ENCODE measurements around the gene SGSM2. TPM values are rescaled to one million over a fixed set of nuclear protein-coding genes. Genes with fewer than 3 reads are reported as not detected.

SGSM2 gene
- total and polyA plus RNA-seq, 2 of the 8 experiments (the other 6 are each of a cell fraction or from before 2014, with no cell fraction given): 44.5 to 77.7 TPM

DNA sequence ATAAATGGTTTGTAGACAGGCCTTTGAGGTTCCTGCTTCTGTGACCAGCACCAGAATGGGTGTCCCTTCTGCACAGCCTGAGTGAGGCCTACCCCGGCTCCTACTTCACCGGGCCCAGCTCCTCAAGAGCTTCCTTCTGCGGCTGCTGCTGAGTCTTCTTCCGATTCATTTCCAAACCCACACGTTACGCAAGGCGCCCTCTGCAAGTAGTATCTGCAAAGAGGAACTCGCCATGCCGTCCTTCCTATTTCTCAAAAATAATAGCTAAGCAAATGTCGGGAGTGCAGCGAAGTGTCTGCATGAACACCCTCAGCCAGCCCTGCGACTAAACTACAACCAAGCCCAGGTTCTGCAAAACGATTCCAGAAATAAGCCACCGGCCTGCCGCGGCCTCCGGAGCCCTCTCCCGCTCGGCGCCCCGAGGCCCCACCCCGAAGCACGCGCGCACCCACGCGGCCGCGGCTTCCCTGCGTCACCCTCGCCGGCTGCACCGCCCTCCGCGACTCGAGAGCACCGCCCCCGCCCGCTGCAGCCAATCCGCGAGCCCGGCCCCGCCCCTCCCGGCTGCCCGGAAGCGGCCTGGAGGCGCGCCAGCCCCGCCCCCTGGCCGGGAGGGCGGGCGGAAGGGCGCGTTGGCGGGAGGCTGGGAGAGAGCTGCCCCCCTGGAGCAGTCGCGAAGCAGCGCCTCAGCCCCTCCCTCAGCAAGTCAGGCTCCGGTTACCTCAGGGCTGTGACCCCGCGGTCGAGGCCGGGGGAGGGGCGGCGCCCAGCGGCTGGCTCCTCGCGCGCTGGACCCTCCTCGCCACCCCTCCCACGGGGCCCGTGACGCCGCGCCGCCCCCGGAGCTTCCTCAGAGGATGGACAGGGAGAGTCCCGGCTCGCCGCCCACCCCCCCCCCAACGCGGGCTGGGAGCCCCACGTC is 55.2 kb downstream of the SGSM2 start:
- Histone ChIP-seq H2AFZ (ENCODE audit: low read length) (no peak overlapping the region), H2BK20ac (ENCODE audit: low read length) (no peak overlapping the region), H3K9ac (replicated peaks in 1 of 4; ENCODE audit: extremely low read depth in 1 of 4, low read depth in 3 of 4, low read length in 3 of 4) (peak overlapping the region in 3 of 4 experiments; percentile 38 to 74 (median 52); a peak in 6 of 7 replicates), H3K79me2 (ENCODE audit: control insufficient read depth in 1 of 2, insufficient read depth in 2 of 2, low read length in 2 of 2) (peaks cover 0 to 41% of the 10 kb centered on the region in 2 experiments; a peak in 2 of 4 replicates), H3K14ac (ENCODE audit: insufficient read length) (no peak overlapping the region), H4K8ac (ENCODE audit: extremely low read depth, insufficient read depth, low read length) (peak overlapping the region; percentile 90; the same call in 1 of the 2 replicates), H3K4ac (replicated peaks; ENCODE audit: insufficient read length, low read depth, low read length) (no peak overlapping the region), H4K5ac (ENCODE audit: insufficient read length, low read depth, low read length) (peak overlapping the region; percentile 26), H3K27me3 (replicated peaks in 1 of 4; ENCODE audit: control insufficient read depth in 3 of 4, extremely low read depth in 1 of 4, insufficient read depth in 3 of 4, low read length in 3 of 4) (no peaks in the 10 kb centered on the region), H2BK15ac (ENCODE audit: low read length) (no peak overlapping the region), H3K23me2 (ENCODE audit: low read depth, low read length) (peaks cover 14% of the 10 kb centered on the region), H3K36me3 (ENCODE audit: control insufficient read depth in 2 of 4, insufficient read depth in 4 of 4, low read length in 3 of 4) (peaks cover 0 to 3% (median 0%) of the 10 kb centered on the region in 4 experiments; a peak in 1 of 8 replicates), H4K20me1 (replicated peaks in 1 of 2; ENCODE audit: control insufficient read depth in 1 of 2, insufficient read depth in 2 of 2, low read length in 2 of 2) (peaks cover 16 to 19% of the 10 kb centered on the region in 2 experiments), H2BK5ac (ENCODE audit: low read depth, low read length) (peak overlapping the region; percentile 26; the same call in 1 of the 2 replicates), H3K4me1 (replicated peaks in 1 of 4; ENCODE audit: control insufficient read depth in 3 of 4, insufficient read depth in 4 of 4, low read length in 3 of 4) (peaks cover 14 to 37% (median 22%) of the 10 kb centered on the region in 4 experiments), H4K91ac (replicated peaks; ENCODE audit: insufficient read length, low read length) (no peak overlapping the region), H3K27ac (ENCODE audit: low read depth, low read length) (peak overlapping the region; percentile 56; the same call in 1 of the 2 replicates), H2BK12ac (ENCODE audit: low read depth, low read length) (no peak overlapping the region), H3K9me3 (ENCODE audit: insufficient read depth in 2 of 2, low read depth in 1 of 2, low read length in 1 of 2) (no peaks in the 10 kb centered on the region), H3K23ac (ENCODE audit: insufficient read length) (no peak overlapping the region), H3K4me2 (ENCODE audit: insufficient read depth in 1 of 2, low read depth in 2 of 2, low read length in 2 of 2) (peak overlapping the region; percentile 81 to 99), H3K56ac (replicated peaks; ENCODE audit: insufficient read length, low read depth, low read length) (no peak overlapping the region), H3K18ac (ENCODE audit: extremely low read depth, low read length) (no peak overlapping the region; the same call in 1 of the 2 replicates), H3K79me1 (ENCODE audit: low read depth, low read length) (peaks cover 24% of the 10 kb centered on the region), H2AK5ac (ENCODE audit: low read depth, low read length) (peak overlapping the region; percentile 42; the same call in 1 of the 2 replicates), H3K4me3 (ENCODE audit: extremely low read depth in 1 of 4, insufficient read depth in 2 of 4, low read depth in 3 of 4, low read length in 4 of 4) (peak overlapping the region; percentile 64 to 85 (median 76)), H2BK120ac (replicated peaks; ENCODE audit: low read depth, low read length) (no peak overlapping the region)
- DNase-seq (ENCODE audit: low read depth in 1 of 2, low spot score in 2 of 2) (peak; percentile 83 to 97), FAIRE-seq (no peak)
- POLR2A ChIA-PET (ENCODE audit: partially characterized antibody): interaction anchor here (1.0 to 15.4 kb wide), 13 partner anchors 9 to 384 kb away, joined by 3 to 193 read pairs (median 5); partner anchors contain the start of genes MNT and TSR1
- CTCF ChIA-PET (ENCODE audit: partially characterized antibody): interaction anchor here (0.6 to 3.7 kb wide), 8 partner anchors 9 to 304 kb away, joined by 3 to 48 read pairs (median 4); no protein-coding TSS in a partner anchor
- 25% methylated on average over 18 of the region's 83 CpGs; no CpG with 5 or more reads in 1 of the 2 experiments for WGBS, 2 experiments (ENCODE audit: extremely low coverage in 1 of 2, insufficient coverage in 1 of 2, insufficient read length in 1 of 2, insufficient replicate concordance in 2 of 2, low coverage in 1 of 2, low lambda C conversion rate in 2 of 2, missing lambda C conversion rate in 1 of 2)
- TF ChIP-seq PHF8 (conservative IDR thresholded peaks at IDR 0.05; ENCODE audit: low read depth, low read length) (peak; percentile 53), BRCA1 (IDR thresholded peaks at IDR 0.05; ENCODE audit: low read depth, low read length) (no peak), TAF1 (IDR thresholded peaks at IDR 0.05; ENCODE audit: low read depth, low read length) (peak; percentile 27; the same call in 1 of the 2 replicates), POLR2AphosphoS5 (IDR thresholded peaks at IDR 0.05; ENCODE audit: low read depth, low read length) (peak; percentile 42; the same call in 1 of the 2 replicates), ASH2L (IDR thresholded peaks at IDR 0.05; ENCODE audit: low read length) (peak; percentile 56), CREB1 (IDR thresholded peaks at IDR 0.05) (peak; percentile 43; the same call in 1 of the 2 replicates), POLR2A (IDR thresholded peaks at IDR 0.05; ENCODE audit: control extremely low read depth in 1 of 2, low read depth in 2 of 2, low read length in 2 of 2) (0 out of 3 replicates have a peak, but pooled peaks of 1 of the 2 experiments have one; percentile 38), CBX5 (IDR thresholded peaks at IDR 0.05; ENCODE audit: low read depth, low read length) (no peak)
- TF ChIP-seq, protein P1, sequence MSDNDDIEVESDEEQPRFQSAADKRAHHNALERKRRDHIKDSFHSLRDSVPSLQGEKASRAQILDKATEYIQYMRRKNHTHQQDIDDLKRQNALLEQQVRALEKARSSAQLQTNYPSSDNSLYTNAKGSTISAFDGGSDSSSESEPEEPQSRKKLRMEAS (IDR thresholded peaks at IDR 0.05): peak; percentile 64
- TF ChIP-seq, protein P2, sequence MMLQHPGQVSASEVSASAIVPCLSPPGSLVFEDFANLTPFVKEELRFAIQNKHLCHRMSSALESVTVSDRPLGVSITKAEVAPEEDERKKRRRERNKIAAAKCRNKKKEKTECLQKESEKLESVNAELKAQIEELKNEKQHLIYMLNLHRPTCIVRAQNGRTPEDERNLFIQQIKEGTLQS (IDR thresholded peaks at IDR 0.05; ENCODE audit: insufficient read depth, low read depth, low read length): no peak

Data from H1 (cell line).